ENCODE results near the gene ECE1. TPM values are rescaled to one million over a fixed set of nuclear protein-coding genes. Genes with fewer than 3 reads are reported as not detected.

The ECE1 gene
- total and polyA plus RNA-seq, 2 experiments from 2014 or later: 82.3 to 100 TPM

DNA sequence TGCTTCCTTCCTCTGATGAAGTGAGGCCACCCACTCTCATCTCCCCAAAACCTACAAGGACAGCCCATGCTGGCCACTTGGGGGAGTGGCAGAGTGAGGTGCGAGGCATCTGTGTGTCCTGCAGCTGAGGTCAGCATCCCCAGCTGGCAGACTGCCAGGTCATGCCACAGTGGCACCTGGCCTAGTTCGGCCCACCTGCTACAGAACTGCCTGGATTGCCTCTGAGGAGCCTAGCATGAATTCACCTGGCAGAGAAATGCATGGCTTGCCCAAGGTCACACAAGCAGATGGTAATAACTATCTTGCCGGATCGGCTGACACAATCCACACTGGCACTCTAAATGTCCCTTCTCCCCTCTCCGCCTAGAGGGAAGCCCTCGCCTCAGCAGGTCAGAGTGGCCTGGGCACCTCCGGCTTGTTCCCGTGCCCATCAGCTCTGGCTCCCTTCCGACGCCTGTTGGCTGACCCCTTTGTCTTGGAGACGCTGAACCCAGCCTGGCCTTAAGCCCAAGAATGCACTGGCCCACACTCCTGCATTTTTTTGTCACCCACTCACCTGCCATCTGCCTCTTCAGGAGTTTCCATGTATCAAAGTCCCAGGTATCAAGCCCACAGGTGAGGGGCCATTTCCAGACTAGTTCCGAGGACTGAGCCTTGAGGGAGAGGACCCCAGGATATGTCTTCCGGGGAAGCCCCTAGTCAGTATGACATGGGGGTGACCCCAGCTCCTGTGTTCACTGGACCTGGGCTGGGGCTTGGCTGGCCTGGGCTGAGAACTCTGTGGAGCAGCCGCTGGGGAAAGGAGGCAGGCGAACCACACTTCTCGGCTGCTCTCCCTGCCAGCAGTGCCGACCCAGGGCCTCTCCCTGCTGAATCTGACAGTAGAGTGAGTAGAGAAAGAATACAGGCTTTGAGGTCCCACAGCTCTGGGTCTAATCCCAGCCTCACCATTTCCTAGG is 21.7 kb downstream of the ECE1 start:
- H3F3A ChIP-seq (ENCODE audit: insufficient read depth): peaks cover 3% of the 10 kb centered on the region; the same call in 1 of the 2 replicates
- H3K9me2 ChIP-seq (ENCODE audit: insufficient read depth): no peaks in the 10 kb centered on the region
- peaks cover 23% of the 10 kb centered on the region; the same call in 1 of the 2 replicates for H3K36me3 ChIP-seq (ENCODE audit: low read depth)
- H4K20me1 ChIP-seq (ENCODE audit: insufficient read depth): no peaks in the 10 kb centered on the region
- no peaks in the 10 kb centered on the region for H3K4me1 ChIP-seq (ENCODE audit: insufficient read depth)
- H3K9me3 ChIP-seq (ENCODE audit: low read depth): no peaks in the 10 kb centered on the region
- no peak overlapping the region for H3K9ac ChIP-seq
- in situ Hi-C loops (cut with MboI): no loop called here
- peaks cover 12% of the 10 kb centered on the region; the same call in 1 of the 2 replicates for H3K79me2 ChIP-seq (ENCODE audit: insufficient read depth)
- H3K4me2 ChIP-seq (ENCODE audit: unreplicated experiment): no peak overlapping the region
- H3K4me3 ChIP-seq: no peak overlapping the region
- no peak overlapping the region for H2AFZ ChIP-seq
- H3K27ac ChIP-seq: no peak overlapping the region
- 83 to 86% methylated on average over 17 of the region's 17 CpGs for WGBS, 2 experiments (ENCODE audit: low coverage in 1 of 2, low lambda C conversion rate in 2 of 2, missing lambda C conversion rate in 2 of 2)
- DNase-seq: peak; percentile 17
- no peak for TF ChIP-seq EZH2phosphoT487 (IDR thresholded peaks at IDR 0.05; ENCODE audit: insufficient read depth, low read depth)
- no peak for TF ChIP-seq EZH2 (IDR thresholded peaks at IDR 0.05; ENCODE audit: insufficient read depth, poor library complexity, severe bottlenecking)
- H3K27me3 ChIP-seq (replicated peaks; ENCODE audit: insufficient read depth): no peaks in the 10 kb centered on the region

DNA sequence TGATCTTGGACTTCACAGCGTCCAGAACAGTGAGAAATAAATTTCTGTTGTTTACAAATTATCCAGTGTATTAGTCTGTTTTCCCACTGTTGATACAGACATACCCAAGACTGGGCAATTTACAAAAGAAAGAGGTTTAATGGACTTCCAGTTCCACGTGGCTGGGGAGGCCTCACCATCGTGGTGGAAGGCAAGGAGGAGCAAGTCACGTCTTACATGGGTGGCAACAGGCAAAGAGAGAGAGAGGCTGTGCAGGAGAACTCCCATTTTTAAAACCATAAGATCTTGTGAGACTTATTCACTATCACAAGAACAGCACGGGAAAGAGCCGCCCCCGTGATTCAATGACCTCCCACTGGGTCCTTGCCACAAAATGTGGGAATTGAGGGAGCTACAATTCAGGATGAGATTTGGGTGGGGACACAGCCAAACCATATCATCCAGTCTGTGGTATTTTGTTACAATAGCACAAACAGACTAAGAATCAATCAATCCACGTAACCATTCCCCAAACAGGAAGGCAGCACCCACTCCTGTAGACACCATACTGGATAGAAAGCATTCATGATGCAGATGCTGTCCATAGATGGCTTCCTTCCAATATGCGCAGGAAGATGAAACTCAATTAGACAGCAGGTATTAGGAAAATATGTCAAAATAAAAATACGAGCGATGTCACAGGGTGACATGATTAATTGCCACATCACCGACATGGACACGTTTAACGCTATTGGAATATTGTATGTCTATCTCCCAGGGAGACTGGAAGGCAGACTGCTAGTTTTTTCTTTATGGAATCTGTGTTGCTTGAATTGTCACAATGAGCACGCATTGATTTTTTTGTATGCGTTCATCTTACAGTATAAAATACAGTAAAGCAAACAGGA is 22.8 kb downstream of the ECE1 start:
- Histone ChIP-seq H3K79me2 (ENCODE audit: insufficient read depth) (peaks cover 12% of the 10 kb centered on the region; the same call in 1 of the 2 replicates), H3K4me1 (ENCODE audit: insufficient read depth) (peaks cover 7% of the 10 kb centered on the region), H3K27ac (no peak overlapping the region), H3K27me3 (replicated peaks; ENCODE audit: insufficient read depth) (no peaks in the 10 kb centered on the region), H4K20me1 (ENCODE audit: insufficient read depth) (no peaks in the 10 kb centered on the region), H3K9me3 (ENCODE audit: low read depth) (no peaks in the 10 kb centered on the region), H3F3A (ENCODE audit: insufficient read depth) (peaks cover 9% of the 10 kb centered on the region; the same call in 1 of the 2 replicates), H2AFZ (no peak overlapping the region), H3K9ac (no peak overlapping the region), H3K9me2 (ENCODE audit: insufficient read depth) (no peaks in the 10 kb centered on the region), H3K4me3 (no peak overlapping the region), H3K4me2 (ENCODE audit: unreplicated experiment) (no peak overlapping the region), H3K36me3 (ENCODE audit: low read depth) (peaks cover 23% of the 10 kb centered on the region; the same call in 1 of the 2 replicates)
- in situ Hi-C loops (cut with MboI): no loop called here
- WGBS, 2 experiments (ENCODE audit: low coverage in 1 of 2, low lambda C conversion rate in 2 of 2, missing lambda C conversion rate in 2 of 2): 93 to 94% methylated on average over 16 of the region's 16 CpGs
- DNase-seq: no peak
- TF ChIP-seq EZH2 (IDR thresholded peaks at IDR 0.05; ENCODE audit: insufficient read depth, poor library complexity, severe bottlenecking): no peak

DNA sequence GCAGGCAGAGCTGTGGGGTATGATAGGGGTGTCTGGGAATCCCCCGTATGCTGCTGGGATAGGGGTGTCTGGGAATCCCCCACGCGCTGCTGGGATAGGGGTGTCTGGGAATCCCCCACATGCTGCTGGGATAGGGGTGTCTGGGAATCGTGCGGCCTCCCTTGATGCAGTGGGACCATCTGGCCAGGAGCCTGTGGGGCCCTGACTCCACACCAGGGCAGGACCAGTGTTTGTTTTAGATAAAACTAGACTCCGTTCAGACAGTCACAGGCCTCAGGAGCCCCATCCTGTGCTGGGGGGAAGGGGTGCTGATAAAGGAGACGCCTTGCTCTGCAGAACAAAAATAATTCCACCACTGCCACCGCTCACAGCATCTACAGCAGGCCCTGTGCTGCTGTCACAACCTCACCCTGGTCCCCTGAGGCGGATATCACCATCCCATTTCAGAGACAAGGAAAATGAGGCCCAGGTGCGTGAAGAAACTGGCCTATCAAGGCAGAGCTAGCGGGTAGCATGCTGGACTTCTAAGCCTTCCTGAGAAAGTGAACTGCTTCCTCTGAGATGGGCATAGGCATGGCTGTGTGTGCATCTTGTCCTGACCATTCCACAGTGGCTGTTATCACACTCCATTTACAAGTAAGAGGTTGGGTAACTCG is 24.0 kb downstream of the ECE1 start:
- Histone ChIP-seq H3K9me2 (ENCODE audit: insufficient read depth) (no peaks in the 10 kb centered on the region), H3K4me2 (ENCODE audit: unreplicated experiment) (no peak overlapping the region), H4K20me1 (ENCODE audit: insufficient read depth) (no peaks in the 10 kb centered on the region), H3K36me3 (ENCODE audit: low read depth) (peaks cover 13% of the 10 kb centered on the region; the same call in 1 of the 2 replicates), H3K27me3 (replicated peaks; ENCODE audit: insufficient read depth) (no peaks in the 10 kb centered on the region), H3K9ac (no peak overlapping the region), H3K9me3 (ENCODE audit: low read depth) (no peaks in the 10 kb centered on the region), H3K4me1 (ENCODE audit: insufficient read depth) (peaks cover 19% of the 10 kb centered on the region), H3K4me3 (no peak overlapping the region), H3K27ac (no peak overlapping the region), H3F3A (ENCODE audit: insufficient read depth) (peaks cover 17% of the 10 kb centered on the region), H3K79me2 (ENCODE audit: insufficient read depth) (peaks cover 12% of the 10 kb centered on the region; the same call in 1 of the 2 replicates), H2AFZ (no peak overlapping the region)
- in situ Hi-C loops (cut with MboI): no loop called here
- WGBS, 2 experiments (ENCODE audit: low coverage in 1 of 2, low lambda C conversion rate in 2 of 2, missing lambda C conversion rate in 2 of 2): 96 to 99% methylated on average over 10 to 12 of the region's 12 CpGs
- no peak for TF ChIP-seq EZH2phosphoT487 (IDR thresholded peaks at IDR 0.05; ENCODE audit: insufficient read depth, low read depth)
- TF ChIP-seq EZH2 (IDR thresholded peaks at IDR 0.05; ENCODE audit: insufficient read depth, poor library complexity, severe bottlenecking): no peak
- no peak for DNase-seq

DNA sequence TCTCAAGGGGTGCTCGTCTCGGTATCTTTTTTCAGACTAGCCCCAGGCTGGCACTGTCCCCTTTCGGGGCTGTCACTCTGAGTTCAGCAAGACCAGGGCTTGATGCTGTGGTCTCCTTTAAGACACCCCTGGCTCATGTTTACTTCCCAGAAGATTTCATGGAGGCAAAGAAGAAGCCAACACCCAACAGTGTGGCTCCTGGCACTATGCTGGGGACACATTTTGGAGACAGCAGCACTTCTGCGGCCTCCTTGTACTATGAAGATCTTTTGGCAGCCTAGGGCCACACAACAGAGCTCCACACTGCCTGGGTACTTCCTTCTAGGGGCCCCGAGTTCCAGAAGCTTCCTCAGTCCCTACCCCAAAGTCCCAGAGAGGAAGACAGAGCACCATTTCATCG is 24.6 kb downstream of the ECE1 start:
- Histone ChIP-seq H3K9me3 (ENCODE audit: low read depth) (no peaks in the 10 kb centered on the region), H3K4me1 (ENCODE audit: insufficient read depth) (peaks cover 23% of the 10 kb centered on the region), H3K9me2 (ENCODE audit: insufficient read depth) (no peaks in the 10 kb centered on the region), H3K27ac (no peak overlapping the region), H4K20me1 (ENCODE audit: insufficient read depth) (no peaks in the 10 kb centered on the region), H3F3A (ENCODE audit: insufficient read depth) (peaks cover 23% of the 10 kb centered on the region), H3K27me3 (replicated peaks; ENCODE audit: insufficient read depth) (no peaks in the 10 kb centered on the region), H3K79me2 (ENCODE audit: insufficient read depth) (peaks cover 19% of the 10 kb centered on the region), H3K4me3 (no peak overlapping the region), H2AFZ (no peak overlapping the region), H3K4me2 (ENCODE audit: unreplicated experiment) (no peak overlapping the region), H3K9ac (no peak overlapping the region), H3K36me3 (ENCODE audit: low read depth) (peaks cover 7% of the 10 kb centered on the region; the same call in 1 of the 2 replicates)
- no peak for TF ChIP-seq EZH2phosphoT487 (IDR thresholded peaks at IDR 0.05; ENCODE audit: insufficient read depth, low read depth)
- TF ChIP-seq EZH2 (IDR thresholded peaks at IDR 0.05; ENCODE audit: insufficient read depth, poor library complexity, severe bottlenecking): no peak
- in situ Hi-C loops (cut with MboI): no loop called here
- WGBS, 2 experiments (ENCODE audit: low coverage in 1 of 2, low lambda C conversion rate in 2 of 2, missing lambda C conversion rate in 2 of 2): 87 to 90% methylated on average over 6 of the region's 6 CpGs
- no peak for DNase-seq
